Measurements from ENCODE around the gene ELOVL3. TPM values are rescaled to one million over a fixed set of nuclear protein-coding genes. Genes with fewer than 3 reads are reported as not detected.
A peak's percentile ranks its signal among the peaks of the same experiment; 100 is the strongest.

Gene ELOVL3
- total and polyA plus RNA-seq, 2 of the 13 experiments (the other 11 are each of a cell fraction or from before 2014, with no cell fraction given) = 0.58 to 0.69 TPM

DNA sequence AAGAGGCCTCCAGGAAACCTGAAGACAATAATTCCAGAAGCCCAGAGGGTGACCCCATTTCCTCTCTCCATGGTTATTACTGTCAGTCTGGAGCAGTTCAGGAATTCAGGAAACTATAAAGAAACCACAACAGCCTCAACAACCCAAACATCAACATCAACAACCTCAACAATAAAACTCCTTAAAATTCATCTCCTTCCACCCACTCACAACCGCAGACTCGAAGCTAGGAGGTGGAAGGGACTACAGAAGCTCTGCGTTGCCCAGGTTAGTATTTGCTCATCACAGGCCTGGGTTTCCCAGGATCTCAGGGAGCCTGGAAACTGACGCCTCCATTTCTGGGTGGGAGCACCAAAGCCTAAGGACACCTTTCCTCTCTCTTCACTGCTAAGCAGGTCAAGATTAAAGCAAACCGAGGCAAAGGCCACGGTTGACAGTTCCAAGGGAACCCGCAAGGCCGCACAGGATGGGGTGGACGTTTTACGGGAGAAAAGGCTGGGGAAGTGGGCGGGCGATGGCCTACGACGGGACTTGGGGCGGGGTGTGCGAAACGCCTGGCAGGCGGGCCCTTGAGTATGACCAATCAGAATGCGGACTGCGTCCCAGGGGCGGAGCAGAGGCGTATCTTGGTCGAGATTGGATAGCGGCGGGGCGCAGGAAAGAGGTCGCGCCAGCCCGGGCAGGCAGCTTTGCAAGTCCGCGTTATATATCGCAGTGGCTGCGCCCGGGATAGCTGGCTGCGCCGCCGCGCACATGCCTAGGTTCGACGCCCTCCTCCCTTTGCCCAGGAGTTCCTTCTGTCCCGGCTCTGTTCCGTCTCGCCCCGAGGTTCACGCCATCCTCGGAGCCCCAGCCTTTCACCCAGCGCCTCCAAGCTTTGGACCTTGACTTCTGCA is at the start of gene ELOVL3 (continued):
- TF ChIP-seq, protein P1, sequence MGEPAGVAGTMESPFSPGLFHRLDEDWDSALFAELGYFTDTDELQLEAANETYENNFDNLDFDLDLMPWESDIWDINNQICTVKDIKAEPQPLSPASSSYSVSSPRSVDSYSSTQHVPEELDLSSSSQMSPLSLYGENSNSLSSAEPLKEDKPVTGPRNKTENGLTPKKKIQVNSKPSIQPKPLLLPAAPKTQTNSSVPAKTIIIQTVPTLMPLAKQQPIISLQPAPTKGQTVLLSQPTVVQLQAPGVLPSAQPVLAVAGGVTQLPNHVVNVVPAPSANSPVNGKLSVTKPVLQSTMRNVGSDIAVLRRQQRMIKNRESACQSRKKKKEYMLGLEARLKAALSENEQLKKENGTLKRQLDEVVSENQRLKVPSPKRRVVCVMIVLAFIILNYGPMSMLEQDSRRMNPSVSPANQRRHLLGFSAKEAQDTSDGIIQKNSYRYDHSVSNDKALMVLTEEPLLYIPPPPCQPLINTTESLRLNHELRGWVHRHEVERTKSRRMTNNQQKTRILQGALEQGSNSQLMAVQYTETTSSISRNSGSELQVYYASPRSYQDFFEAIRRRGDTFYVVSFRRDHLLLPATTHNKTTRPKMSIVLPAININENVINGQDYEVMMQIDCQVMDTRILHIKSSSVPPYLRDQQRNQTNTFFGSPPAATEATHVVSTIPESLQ (CRISPR knock-in tag; conservative IDR thresholded peaks at IDR 0.05) = no peak
- TF ChIP-seq, protein P2, sequence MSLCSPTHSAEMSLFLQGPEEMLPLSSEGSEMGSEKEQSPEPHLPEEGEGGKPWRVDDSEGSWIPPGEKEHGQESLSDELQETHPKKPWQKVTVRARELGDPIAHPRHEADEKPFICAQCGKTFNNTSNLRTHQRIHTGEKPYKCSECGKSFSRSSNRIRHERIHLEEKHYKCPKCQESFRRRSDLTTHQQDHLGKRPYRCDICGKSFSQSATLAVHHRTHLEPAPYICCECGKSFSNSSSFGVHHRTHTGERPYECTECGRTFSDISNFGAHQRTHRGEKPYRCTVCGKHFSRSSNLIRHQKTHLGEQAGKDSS (CRISPR knock-in tag; IDR thresholded peaks at IDR 0.05; ENCODE audit: borderline replicate concordance, low read depth) = peak; percentile 40; the same call in 1 of the 2 replicates
- TF ChIP-seq ZNF317 (CRISPR knock-in tag; IDR thresholded peaks at IDR 0.05) = peak; percentile 69
- TF ChIP-seq, protein P3, sequence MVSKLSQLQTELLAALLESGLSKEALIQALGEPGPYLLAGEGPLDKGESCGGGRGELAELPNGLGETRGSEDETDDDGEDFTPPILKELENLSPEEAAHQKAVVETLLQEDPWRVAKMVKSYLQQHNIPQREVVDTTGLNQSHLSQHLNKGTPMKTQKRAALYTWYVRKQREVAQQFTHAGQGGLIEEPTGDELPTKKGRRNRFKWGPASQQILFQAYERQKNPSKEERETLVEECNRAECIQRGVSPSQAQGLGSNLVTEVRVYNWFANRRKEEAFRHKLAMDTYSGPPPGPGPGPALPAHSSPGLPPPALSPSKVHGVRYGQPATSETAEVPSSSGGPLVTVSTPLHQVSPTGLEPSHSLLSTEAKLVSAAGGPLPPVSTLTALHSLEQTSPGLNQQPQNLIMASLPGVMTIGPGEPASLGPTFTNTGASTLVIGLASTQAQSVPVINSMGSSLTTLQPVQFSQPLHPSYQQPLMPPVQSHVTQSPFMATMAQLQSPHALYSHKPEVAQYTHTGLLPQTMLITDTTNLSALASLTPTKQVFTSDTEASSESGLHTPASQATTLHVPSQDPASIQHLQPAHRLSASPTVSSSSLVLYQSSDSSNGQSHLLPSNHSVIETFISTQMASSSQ (IDR thresholded peaks at IDR 0.05; ENCODE audit: low read depth) = no peak
- TF ChIP-seq, protein P3 (CRISPR knock-in tag; IDR thresholded peaks at IDR 0.05; ENCODE audit: borderline replicate concordance) = peak; percentile 73
- TF ChIP-seq, protein P4, sequence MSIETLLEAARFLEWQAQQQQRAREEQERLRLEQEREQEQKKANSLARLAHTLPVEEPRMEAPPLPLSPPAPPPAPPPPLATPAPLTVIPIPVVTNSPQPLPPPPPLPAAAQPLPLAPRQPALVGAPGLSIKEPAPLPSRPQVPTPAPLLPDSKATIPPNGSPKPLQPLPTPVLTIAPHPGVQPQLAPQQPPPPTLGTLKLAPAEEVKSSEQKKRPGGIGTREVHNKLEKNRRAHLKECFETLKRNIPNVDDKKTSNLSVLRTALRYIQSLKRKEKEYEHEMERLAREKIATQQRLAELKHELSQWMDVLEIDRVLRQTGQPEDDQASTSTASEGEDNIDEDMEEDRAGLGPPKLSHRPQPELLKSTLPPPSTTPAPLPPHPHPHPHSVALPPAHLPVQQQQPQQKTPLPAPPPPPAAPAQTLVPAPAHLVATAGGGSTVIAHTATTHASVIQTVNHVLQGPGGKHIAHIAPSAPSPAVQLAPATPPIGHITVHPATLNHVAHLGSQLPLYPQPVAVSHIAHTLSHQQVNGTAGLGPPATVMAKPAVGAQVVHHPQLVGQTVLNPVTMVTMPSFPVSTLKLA (IDR thresholded peaks at IDR 0.05) = no peak
- TF ChIP-seq, protein P5, sequence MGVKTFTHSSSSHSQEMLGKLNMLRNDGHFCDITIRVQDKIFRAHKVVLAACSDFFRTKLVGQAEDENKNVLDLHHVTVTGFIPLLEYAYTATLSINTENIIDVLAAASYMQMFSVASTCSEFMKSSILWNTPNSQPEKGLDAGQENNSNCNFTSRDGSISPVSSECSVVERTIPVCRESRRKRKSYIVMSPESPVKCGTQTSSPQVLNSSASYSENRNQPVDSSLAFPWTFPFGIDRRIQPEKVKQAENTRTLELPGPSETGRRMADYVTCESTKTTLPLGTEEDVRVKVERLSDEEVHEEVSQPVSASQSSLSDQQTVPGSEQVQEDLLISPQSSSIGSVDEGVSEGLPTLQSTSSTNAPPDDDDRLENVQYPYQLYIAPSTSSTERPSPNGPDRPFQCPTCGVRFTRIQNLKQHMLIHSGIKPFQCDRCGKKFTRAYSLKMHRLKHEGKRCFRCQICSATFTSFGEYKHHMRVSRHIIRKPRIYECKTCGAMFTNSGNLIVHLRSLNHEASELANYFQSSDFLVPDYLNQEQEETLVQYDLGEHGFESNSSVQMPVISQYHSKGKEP (CRISPR knock-in tag; IDR thresholded peaks at IDR 0.05) = peak; percentile 77; the same call in 1 of the 2 replicates
- TF ChIP-seq ZNF670 (CRISPR knock-in tag; IDR thresholded peaks at IDR 0.05; ENCODE audit: borderline replicate concordance) = peak; percentile 40; the same call in 1 of the 2 replicates
- no peak for TF ChIP-seq ZFP36L2 (CRISPR knock-in tag; IDR thresholded peaks at IDR 0.05)
- TF ChIP-seq SRSF4 (IDR thresholded peaks at IDR 0.05; ENCODE audit: low read depth, low read length, poor library complexity, severe bottlenecking) = no peak
- no peak for TF ChIP-seq HCFC1 (IDR thresholded peaks at IDR 0.05; ENCODE audit: low read depth, low read length)
- peak; percentile 80; the same call in 1 of the 2 replicates for TF ChIP-seq ZNF256 (CRISPR knock-in tag; conservative IDR thresholded peaks at IDR 0.05)
- no peak; the same call in 1 of the 2 replicates for TF ChIP-seq MYC (CRISPR knock-in tag; IDR thresholded peaks at IDR 0.05; ENCODE audit: borderline replicate concordance)
- TF ChIP-seq GTF3A (CRISPR knock-in tag; conservative IDR thresholded peaks at IDR 0.05) = peak; percentile 74; the same call in 1 of the 2 replicates
- no peak for TF ChIP-seq ZNF101 (CRISPR knock-in tag; IDR thresholded peaks at IDR 0.05; ENCODE audit: borderline replicate concordance, low read depth)
- TF ChIP-seq, protein P6, sequence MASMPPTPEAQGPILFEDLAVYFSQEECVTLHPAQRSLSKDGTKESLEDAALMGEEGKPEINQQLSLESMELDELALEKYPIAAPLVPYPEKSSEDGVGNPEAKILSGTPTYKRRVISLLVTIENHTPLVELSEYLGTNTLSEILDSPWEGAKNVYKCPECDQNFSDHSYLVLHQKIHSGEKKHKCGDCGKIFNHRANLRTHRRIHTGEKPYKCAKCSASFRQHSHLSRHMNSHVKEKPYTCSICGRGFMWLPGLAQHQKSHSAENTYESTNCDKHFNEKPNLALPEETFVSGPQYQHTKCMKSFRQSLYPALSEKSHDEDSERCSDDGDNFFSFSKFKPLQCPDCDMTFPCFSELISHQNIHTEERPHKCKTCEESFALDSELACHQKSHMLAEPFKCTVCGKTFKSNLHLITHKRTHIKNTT (CRISPR knock-in tag; IDR thresholded peaks at IDR 0.05) = no peak

Measured in HepG2 (cell line).